ENCODE measurements around the gene FGF21. TPM values are rescaled to one million over a fixed set of nuclear protein-coding genes. Genes with fewer than 3 reads are reported as not detected.
"Not testable (repeated sequence)": the region's sequence is repeated elsewhere in the genome, so short reads cannot be mapped to it uniquely, and the experiment has no call there.

The FGF21 gene, protein sequence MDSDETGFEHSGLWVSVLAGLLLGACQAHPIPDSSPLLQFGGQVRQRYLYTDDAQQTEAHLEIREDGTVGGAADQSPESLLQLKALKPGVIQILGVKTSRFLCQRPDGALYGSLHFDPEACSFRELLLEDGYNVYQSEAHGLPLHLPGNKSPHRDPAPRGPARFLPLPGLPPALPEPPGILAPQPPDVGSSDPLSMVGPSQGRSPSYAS
- not detected for total RNA-seq

DNA sequence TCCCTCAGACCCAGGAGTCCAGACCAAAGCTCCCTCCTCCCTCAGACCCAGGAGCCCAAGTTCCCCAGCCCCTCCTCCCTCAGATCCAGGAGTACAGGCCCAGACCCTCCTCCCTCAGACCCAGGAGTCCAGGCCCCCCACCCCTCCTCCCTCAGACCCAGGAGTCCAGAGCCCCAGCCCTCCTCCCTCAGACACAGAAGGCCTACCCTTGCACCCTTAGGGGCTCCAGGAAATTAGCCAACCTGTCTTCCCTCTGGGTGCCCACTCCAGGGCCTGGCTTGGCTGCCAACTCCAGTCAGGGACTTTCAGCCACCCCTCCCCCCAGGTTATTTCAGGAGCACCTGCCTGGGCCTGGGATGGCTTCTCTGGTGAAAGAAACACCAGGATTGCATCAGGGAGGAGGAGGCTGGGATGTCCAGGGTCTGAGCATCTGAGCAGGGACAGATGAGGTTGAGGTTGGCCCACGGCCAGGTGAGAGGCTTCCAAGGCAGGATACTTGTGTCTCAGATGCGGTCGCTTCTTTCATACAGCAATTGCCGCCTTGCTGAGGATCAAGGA, at the start of gene FGF21:
FGF21 (plus strand) TSS at position 441 of the 558 bp plus-strand sequence. CDS start 713 bp downstream, outside the sequence.
- no peak for DNase-seq

DNA sequence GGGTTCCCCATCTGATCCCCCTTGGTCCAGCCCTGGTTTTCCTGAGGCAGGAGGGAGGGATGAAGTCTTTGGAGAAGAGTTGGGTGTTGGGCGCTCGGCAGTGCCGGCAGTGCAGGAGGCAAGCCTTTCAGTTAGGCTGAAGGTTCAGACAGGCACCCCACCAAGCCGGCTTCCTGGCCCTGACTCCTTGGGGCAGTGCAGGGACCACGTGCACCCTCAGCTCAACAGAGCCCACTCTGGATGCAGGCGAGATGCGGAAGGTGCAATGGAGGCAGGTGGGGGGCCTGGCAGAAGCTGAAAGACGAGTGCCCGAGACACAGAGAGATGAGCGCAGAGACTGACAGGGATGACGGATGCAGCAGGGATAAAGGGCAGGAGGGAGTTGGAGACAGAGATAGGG, 46.9 kb upstream of the FGF21 start:
- no peak for DNase-seq

GRCh38 chr19:48711106-48711662, 44.1 kb upstream of the FGF21 start:
- no peak for DNase-seq

DNA sequence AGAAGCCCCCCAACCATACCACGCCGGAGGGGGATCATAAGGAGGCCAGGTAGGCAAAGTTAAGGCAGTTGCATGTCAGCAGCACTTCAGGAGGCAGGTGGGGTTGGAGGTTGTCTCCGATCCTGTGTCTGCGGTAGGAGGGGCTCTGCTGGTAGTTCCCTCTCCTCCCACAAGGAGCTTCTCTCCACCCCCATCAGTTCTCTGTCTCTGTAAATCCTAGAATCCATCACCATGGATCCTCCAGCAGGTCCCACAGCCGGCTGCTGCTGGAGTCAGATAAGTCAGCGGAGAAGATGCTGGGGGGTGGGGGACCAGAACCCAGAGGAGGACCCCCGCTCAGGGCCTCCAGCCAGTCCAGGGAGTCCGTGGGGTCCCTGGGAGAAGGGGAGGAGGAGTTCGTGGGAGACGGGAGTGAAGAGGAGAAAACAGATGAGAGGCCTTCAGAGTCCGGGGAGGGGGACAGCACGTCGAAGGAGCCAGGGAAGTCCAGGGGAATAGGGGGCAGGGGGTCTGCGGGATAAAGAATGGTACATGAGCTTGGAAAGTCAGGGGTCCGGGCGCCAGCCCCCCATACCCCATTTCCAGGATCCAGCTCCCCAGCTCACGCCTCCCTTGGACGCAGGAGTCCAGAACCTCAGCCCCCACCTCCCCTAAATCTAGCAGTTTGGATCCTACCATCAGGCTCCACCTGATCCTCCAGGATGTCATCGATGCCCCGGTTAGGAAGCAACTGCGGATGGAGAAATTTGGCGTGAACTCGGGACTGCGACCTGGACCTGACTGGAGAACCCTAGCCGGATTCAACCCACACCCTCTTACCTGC, 42.1 kb upstream of the FGF21 start:
- DNase-seq, result no peak

DNA sequence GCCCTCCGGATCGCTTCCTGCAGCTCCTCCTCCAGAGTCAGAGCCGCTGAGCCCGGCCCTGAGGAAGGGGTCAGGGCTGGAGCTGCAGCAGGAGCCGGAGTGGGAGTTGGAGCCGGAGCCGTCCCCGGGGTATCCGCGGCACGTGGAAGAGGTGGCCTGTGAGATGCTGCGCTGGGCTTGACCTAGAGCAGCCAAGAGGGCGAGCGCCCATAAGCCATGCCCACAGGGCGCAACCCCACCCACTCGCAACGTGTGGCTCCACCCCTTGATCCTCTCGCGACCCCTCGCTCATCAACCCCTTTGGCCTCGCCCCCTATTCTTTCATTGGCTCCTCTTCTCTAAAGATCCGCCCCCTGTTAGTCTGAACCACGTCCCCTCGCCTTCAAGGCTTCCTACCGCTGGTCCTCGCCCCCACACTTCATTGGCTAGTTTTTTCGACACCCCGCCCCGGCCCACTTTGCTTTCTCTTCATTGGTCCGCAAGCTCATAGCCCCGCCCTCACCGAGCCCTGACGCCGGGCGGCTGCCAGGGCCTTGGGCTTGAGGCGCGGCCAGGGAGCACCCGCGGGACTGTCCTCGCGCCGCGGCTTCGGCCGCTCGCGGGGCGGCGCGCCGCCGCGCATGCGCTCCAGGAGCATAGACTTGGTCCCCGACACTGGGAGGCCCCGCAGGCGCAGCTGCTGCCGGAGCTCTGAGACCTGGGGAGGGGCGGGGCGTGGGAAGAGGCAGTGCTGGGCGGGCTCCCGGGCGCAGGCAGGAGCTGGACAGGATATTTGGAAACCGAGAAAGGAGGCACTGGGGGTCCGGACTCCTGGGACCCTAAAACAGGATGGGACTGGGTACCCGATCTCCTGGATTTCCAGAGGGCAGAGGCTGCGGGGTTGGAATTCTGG, 41.2 kb upstream of the FGF21 start:
- DNase-seq, result peak; percentile 92

DNA sequence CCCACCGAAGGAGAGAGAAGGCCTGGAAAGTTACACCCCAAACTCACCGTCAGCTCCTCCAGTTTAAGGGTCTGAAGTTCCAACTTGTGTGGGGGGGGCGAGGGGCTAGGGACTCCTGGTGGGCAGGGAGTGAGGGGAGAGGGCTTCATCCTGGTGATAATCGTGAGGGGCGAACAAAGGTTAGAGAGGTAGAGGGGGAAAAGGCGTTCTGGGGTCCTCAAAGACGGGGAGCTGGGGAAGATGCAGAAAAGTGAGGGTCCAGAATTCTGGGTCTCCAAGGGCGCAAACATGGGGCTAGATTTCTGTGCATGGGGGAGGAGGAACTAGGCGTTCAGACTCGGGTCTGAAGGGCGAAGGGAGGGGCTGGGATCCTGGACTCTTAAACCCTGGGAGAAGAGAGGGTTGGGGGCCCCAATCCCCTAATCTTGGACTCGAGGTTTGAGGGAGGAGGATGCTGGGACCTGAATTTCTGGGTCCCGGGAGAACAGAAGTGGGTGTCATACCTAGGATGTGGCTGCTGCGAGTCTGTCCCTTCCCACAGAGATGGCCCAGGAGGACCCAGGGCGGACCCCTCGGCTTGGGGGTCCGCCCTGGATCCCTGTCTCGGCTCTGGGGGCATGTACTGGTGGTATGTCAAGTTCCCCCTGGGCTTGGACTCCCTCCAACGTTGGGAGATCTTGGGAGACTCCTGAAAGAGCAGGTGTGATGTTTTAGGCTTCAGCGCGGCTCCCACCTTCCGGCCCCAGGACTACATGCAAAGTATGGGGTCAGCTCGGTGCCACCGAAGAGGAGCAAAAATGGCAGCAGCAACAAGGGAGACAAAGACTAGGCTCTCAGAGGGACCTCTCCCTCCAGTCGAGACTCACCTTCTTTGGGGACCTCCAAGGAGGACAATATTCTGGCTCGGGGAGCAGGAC, 40.3 kb upstream of the FGF21 start:
- DNase-seq, result no peak

- DNase-seq, result no peak
Measured at GRCh38 chr19:48715681-48716171, 39.6 kb upstream of the FGF21 start.

GRCh38 chr19:48716562-48717291, 38.6 kb upstream of the FGF21 start:
- DNase-seq, result no peak

- DNase-seq, result not testable (repeated sequence)
Measured at GRCh38 chr19:48718106-48718505, 37.2 kb upstream of the FGF21 start.

- DNase-seq, result no peak
Measured at GRCh38 chr19:48718711-48719231, 36.6 kb upstream of the FGF21 start.

DNA sequence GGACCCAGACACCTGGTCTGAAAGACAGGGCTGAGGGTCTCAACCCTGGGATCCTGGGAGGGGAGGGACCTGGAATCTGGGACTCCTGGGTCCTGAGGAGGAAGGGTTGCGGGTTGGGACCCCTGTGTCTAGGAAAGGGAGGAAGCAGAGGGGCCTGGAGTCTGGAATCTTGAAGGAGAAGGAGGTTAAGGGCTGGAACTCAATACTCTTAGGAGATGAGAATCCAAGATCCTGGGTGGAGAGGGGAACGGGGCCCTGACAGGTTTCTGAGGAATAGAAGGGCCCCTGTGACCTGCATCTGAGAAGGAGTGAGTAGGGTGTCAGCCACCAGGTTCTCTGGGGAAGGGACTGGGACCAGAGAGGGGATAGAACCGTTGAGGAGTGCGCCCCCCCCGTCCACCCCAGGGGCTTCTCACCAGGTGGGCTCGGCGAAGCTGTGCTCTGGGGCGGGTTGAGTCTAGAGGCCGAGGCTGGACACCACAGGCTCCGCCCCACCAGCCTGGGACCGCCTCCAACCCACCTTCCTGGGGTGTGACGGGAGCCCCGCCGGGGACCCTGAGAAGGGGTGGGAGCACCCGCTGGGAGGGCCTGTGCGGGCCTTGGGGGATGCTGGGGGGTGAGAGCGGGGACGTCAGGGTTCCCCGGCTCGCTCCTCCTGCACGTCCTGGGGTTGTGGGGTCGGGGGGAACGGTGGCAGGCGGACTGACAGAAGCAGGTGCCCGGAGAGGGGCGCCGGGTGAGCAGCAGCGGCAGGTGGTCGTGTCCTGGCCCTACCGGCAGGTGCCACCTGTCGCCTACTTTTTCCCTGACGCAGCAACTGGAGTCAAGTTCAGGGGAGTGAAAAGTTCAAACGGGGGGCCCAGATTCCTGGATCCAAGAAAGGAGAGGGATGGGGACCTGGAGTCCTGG, 35.8 kb upstream of the FGF21 start, which contains the start of gene MAMSTR:
MAMSTR (minus strand) TSS at position 463 of the 909 bp plus-strand sequence. CDS start 694 bp downstream, outside the sequence.
- DNase-seq, result no peak

- no peak for DNase-seq
Measured at GRCh38 chr19:48720251-48720612, 35.1 kb upstream of the FGF21 start.

DNA sequence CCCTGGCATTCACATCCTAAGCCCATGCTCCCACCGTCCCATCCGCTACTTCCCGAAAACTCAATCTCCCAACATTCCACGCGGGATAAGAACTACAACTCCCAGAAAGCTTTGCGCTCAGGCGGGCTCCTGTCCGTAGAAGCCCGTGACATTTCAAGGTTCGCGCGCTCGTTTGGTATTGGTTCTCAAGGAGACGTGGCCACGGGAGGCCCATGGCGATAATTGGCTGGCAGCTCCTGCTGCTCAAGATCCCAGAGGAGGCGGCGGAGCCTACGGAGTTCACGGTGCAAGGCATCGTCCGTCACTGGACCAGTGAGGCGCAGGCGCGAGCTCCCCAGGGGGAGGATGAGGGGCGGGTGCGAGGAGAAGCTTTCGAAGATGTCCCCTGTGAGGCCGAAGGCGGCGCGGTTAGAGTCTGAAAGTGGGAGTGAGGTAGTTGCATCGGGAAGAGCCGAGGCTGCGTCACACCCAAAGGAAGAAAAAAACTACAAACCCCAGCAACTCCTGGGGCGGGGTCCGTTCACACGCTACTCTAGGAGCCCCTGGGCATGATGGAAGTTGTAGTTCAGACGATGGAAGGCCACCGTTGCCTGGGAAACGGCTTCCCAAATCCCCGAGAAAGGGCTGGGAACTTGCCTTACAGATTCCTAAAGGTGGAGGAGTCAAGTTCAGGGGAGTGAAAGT, 34.6 kb upstream of the FGF21 start:
- peak; percentile 90 for DNase-seq

DNA sequence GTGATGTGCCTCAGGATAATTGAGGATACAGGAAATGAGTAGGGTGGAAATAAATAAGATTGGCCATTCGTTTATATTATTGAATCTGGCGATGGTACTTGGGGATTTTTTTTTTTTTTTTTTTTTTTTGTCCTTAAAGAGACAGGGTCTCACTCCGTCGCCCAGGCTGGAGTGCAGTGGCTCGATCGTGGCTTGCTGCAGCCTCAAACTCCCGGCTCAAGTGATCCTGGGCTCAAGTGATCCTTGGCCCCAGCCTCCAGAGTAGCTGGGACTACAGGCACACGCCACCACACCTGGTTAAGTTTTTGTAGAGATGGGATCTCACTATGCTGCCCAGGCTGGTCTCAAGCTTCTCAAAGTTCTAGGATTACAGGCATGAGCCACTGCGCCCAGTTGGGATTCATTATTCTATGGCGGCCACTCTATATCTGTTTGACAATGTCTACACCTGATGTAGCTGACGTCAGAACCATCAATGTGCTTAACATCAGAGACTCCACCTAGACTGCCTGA, 33.1 kb upstream of the FGF21 start:
- DNase-seq, result no peak

GRCh38 chr19:48724796-48725753, 30.2 kb upstream of the FGF21 start:
- peak; percentile 24 for DNase-seq

DNA sequence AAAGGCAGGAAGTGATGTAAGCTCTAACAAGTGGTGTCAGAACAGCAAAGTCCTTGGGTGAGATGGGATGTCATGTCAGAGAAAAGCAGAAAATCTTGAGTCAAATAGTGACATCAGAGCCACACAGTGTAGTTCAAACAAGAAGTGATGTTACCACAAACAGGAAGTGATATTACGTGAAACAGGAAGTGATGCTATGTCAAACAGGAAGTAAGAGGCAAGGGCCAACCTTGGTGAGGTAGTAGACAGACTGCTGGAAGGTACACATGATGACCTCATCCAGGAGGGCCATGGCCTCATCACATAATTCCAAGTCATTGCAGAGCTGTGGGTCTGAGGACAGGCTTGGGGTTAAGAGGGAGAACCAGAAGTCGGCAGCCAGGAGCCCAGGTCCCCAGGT, 28.8 kb upstream of the FGF21 start:
- no peak for DNase-seq
